GM18868 (cell line): ENCODE measurements around the gene PCGF6.
"Not testable (repeated sequence)": the region's sequence is repeated elsewhere in the genome, so short reads cannot be mapped to it uniquely, and the experiment has no call there.

Experiments used
- ATAC-seq: cut with Tn5 transposase; IDR thresholded peaks from one replicate; pipeline ENCODE4 v1.9.1; 2021; ENCODE audit warnings: mild to moderate bottlenecking, moderate library complexity; ENCODE audit not compliant: unreplicated experiment

PCGF6 gene

GRCh38 chr10:103350517-103351260, at the start of gene PCGF6:
Gene PCGF6, minus strand, starts transcription at chr10:103351140. Its CDS starts 74 bp downstream, at chr10:103351066.
- peak; percentile 88 for ATAC-seq

- no peak for ATAC-seq
Measured at GRCh38 chr10:103397191-103397825, 46.4 kb upstream of the PCGF6 start.

GRCh38 chr10:103396789-103397087, 45.8 kb upstream of the PCGF6 start:
- ATAC-seq = no peak

- ATAC-seq = peak; percentile 99
Measured at GRCh38 chr10:103396067-103396788, 45.3 kb upstream of the PCGF6 start, which contains the start of the genes ATP5MK and PDCD11. Gene ATP5MK, minus strand, starts transcription at chr10:103396475. Its CDS starts 4,018 bp downstream, at chr10:103392457. Gene PDCD11, plus strand, starts transcription at chr10:103396626. Its CDS starts 1,801 bp downstream, at chr10:103398427.

GRCh38 chr10:103395754-103396066, 44.8 kb upstream of the PCGF6 start:
- no peak for ATAC-seq

GRCh38 chr10:103394180-103394579, 43.2 kb upstream of the PCGF6 start:
- ATAC-seq = no peak

- ATAC-seq = peak; percentile 77
Measured at GRCh38 chr10:103382769-103383168, 31.8 kb upstream of the PCGF6 start.

- ATAC-seq = no peak
Measured at GRCh38 chr10:103374263-103374662, 23.3 kb upstream of the PCGF6 start.

GRCh38 chr10:103373544-103373943, 22.6 kb upstream of the PCGF6 start:
- peak; percentile 61 for ATAC-seq

- peak; percentile 58 for ATAC-seq
Measured at GRCh38 chr10:103367782-103368518, 17.0 kb upstream of the PCGF6 start, which contains the start of gene TAF5. Gene TAF5, plus strand, starts transcription at chr10:103367976. Its CDS starts 14 bp downstream, at chr10:103367990.

- ATAC-seq = no peak
Measured at GRCh38 chr10:103367379-103367781, 16.4 kb upstream of the PCGF6 start.

- ATAC-seq = not testable (repeated sequence)
Measured at GRCh38 chr10:103360791-103361190, 9.9 kb upstream of the PCGF6 start.

- not testable (repeated sequence) for ATAC-seq
Measured at GRCh38 chr10:103359493-103359892, 8.6 kb upstream of the PCGF6 start.

GRCh38 chr10:103355906-103356599, 5.1 kb upstream of the PCGF6 start:
- ATAC-seq = no peak

- not testable (repeated sequence) for ATAC-seq
Measured at GRCh38 chr10:103354567-103354966, 3.6 kb upstream of the PCGF6 start.

GRCh38 chr10:103353281-103353680, 2.3 kb upstream of the PCGF6 start:
- ATAC-seq = no peak

GRCh38 chr10:103350175-103350516, 794 bp downstream of the PCGF6 start:
- ATAC-seq = no peak

- ATAC-seq = no peak
Measured at GRCh38 chr10:103336370-103336769, 14.6 kb downstream of the PCGF6 start.

GRCh38 chr10:103334567-103334966, 16.4 kb downstream of the PCGF6 start:
- no peak for ATAC-seq

GRCh38 chr10:103333934-103334520, 16.9 kb downstream of the PCGF6 start:
- ATAC-seq = no peak
